A549 treated with AZD9567 at 1 μM for 4 hours (cell line): ENCODE data around the gene LDHD. TPM values are rescaled to one million over a fixed set of nuclear protein-coding genes. Genes with fewer than 3 reads are reported as not detected.

Source experiments
- total RNA-seq: library from RNA; stranded (reverse); fragments of 200-300 nt; extraction: Qiagen RNA extraction; gene quantifications from 5 replicates; pipeline ENCODE4 v1.2.3, GENCODE V29; 2022; ENCODE audit not compliant: insufficient read depth

LDHD gene
- 0.63 to 1.4 TPM (median 0.85 TPM) in 5 replicates for total RNA-seq

GRCh38 chr16:75116081-75116910 is at the start of gene LDHD:
TSS of gene LDHD (minus strand) at chr16:75116780. CDS start at chr16:75116720, 60 bp downstream.

GRCh38 chr16:75148311-75149195 is 32.0 kb upstream of the LDHD start, which contains the start of gene ZFP1:
TSS of gene ZFP1 (plus strand) at chr16:75148524. CDS start at chr16:75152952, 4,428 bp downstream.

Other genes starting within 250 kb of the LDHD start
- gene WDR59, start 131.7 kb downstream of the LDHD start, total RNA-seq: 27.3 to 52.9 TPM (median 30.1 TPM) in 5 replicates
- 19.3 to 21.4 TPM (median 19.8 TPM) in 5 replicates for gene ZNRF1, start 117.8 kb downstream of the LDHD start, total RNA-seq
- gene ZFP1, start 31.7 kb upstream of the LDHD start, total RNA-seq: 10.9 to 19.2 TPM (median 12.1 TPM) in 5 replicates
- 0.21 TPM in 1 of 5 replicates, not detected in the others for gene CTRB2, start 90.4 kb upstream of the LDHD start, total RNA-seq
- not detected in 5 replicates for gene CTRB1, start 102.2 kb upstream of the LDHD start, total RNA-seq
- 83.2 to 112 TPM (median 109 TPM) in 5 replicates for gene BCAR1, start 134.8 kb upstream of the LDHD start, total RNA-seq